ENCODE measurements around the gene NT5C3B. TPM values are rescaled to one million over a fixed set of nuclear protein-coding genes. Genes with fewer than 3 reads are reported as not detected.

NT5C3B gene
- total RNA-seq, 1 experiment from 2014 or later, result 120 TPM

- no peak for DNase-seq
- no peak overlapping the region; the same call in 1 of the 2 replicates for H3K27ac ChIP-seq
These were observed 25.1 kb downstream of the NT5C3B start for GRCh38 chr17:41810659-41811548.

DNA sequence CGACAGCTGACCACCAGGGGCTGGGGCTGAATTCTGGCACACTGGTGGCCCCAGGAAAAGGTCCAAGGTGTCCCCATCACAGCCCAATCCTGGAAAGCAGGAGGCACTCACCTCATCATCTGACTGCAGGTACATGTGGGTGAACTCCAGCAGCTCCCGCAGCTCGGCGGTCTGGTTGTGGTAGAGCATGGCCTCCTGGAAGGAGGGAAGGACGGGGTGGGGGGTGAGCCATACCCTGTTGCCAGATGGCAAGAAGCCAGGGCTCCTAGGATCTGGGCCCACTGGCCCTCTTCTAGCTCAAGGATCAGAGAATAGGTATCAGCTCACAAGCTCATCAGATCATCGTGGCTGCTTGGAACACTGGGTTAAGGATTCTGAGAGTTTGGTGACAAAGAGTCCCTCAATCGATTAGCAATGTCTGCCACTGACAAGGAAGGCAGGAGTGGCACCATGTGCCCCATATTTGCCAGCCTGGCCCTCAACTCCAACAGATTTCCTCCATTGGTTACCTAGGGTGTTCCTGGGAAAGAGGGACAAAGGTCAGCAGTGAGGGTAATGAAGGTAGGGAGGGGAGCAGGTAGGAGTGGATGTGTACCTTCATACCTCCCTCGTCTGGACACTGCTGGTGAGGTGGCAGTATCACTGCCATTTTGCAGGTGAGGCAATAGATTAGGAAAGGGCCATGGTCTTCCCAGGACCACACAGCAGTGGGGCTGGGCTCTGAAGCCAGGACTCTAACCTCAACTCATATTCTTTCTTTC is 29.2 kb downstream of the NT5C3B start:
- Histone ChIP-seq H3K36me3 (no peaks in the 10 kb centered on the region), H3K27ac (no peak overlapping the region), H3K27me3 (no peaks in the 10 kb centered on the region), H3K9me3 (replicated peaks) (no peaks in the 10 kb centered on the region), H3K4me1 (peaks cover 4% of the 10 kb centered on the region; the same call in 1 of the 2 replicates), H3K4me3 (no peak overlapping the region)
- no peak for DNase-seq

More at GRCh38 chr17:41810659-41811548, 25.1 kb downstream of the NT5C3B start:
- no peaks in the 10 kb centered on the region for H3K27me3 ChIP-seq
- H3K4me3 ChIP-seq, result peak overlapping the region; percentile 72
- 0 out of 2 replicates have a peak, but pooled peaks cover 3% of the 10 kb centered on the region for H3K36me3 ChIP-seq
- no peaks in the 10 kb centered on the region for H3K4me1 ChIP-seq
- no peaks in the 10 kb centered on the region for H3K9me3 ChIP-seq (replicated peaks)

DNA sequence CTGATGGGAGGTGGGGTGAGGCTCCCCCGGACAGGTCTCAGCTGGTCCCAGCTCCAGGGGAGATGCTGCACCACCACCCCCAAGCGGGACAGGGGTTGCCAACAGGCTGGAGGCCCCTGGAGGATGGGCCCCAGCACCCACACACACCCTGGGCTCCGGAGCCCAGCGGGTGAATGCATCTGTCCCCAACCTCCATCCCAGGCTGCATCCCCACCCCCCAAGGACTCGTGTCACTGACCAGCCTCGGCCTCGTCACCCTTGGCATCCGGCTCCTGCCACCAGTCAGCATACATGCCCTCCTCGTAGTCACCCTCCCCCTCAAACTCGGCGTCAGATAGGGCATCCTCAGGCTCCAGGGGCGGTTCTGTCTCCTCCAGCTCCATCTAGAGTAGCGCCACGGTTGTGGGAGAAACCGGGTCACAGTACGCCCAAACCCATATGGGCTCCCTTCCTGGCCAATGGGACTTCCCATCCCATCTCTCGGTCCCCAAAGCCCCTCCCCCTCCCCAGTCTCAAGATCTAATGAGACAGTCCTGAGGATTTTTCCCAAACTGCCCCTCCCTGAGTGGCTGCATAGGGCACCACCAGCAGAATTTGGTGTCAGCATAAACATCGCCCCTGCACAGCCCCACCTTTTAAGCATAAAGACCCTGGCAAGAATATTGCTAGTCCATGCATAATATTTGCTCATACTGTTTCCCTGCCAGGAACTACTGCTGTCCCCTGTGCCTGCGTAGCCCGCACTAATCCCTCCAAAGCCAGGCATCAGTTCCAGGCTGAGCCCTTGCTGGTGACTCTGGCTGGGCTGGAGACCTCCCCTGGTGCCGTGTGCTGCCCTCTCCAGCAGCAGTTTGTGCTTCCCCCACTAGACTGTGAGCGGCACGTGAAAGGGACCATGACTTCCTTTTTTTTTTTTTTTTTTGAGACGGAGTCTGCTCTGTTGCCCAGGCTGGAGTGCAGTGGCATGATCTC is 32.7 kb downstream of the NT5C3B start:
- Histone ChIP-seq H3K9me3 (replicated peaks) (no peaks in the 10 kb centered on the region), H3K27me3 (no peaks in the 10 kb centered on the region), H3K4me1 (peaks cover 13% of the 10 kb centered on the region), H3K36me3 (no peaks in the 10 kb centered on the region), H3K4me3 (no peak overlapping the region), H3K27ac (no peak overlapping the region)
- DNase-seq, result peak; percentile 54 to 64

DNA sequence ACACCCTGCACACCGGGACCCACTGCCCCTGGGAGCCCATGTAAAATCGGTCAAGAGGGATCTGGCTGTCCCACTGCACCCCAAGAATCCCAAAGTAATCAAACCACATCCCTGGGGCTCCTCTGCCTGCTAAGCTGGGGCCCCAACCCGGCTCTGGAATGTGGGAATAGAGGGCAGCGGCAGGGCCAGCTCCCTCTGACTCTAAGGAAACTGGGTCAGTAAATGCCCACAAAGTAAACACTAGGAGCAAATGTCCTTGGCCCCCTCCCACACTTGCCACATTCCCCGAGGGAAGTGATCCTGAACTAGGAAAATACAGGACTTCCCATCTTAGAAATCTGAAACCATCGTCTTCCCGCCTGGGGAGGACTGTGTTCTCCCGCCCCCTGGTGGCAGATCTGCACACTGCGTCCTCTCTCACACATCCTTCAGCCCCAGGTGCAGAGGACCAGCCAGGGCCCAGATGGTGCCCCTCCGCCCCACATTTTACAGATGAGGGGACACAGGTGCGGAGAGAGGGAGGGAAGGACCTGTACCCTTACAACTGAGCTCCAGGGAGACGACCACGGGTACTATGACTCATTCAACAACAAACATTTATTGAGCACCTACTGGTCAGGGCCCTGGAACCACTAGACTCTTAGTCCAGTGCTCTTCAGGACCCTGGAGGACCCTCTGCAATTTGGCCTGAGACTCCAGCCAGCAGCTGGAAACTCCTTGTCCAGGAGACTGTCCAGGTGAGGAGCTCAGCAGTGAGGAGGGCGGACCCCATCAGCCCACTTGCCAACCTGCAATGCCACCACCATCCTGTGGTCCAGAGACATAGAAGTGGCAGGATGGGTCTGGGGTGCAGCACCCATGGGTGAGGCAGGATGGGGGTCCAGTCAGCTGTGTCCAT is 34.4 kb downstream of the NT5C3B start:
- Histone ChIP-seq H3K36me3 (no peaks in the 10 kb centered on the region), H3K27me3 (no peaks in the 10 kb centered on the region), H3K4me3 (no peak overlapping the region), H3K4me1 (peaks cover 13% of the 10 kb centered on the region), H3K27ac (no peak overlapping the region), H3K9me3 (replicated peaks) (no peaks in the 10 kb centered on the region)
- DNase-seq, result peak; percentile 76 to 89

GRCh38 chr17:41800601-41801373 is 35.2 kb downstream of the NT5C3B start:
- DNase-seq, result no peak
- Histone ChIP-seq H3K4me3 (no peak overlapping the region), H3K9me3 (replicated peaks) (no peaks in the 10 kb centered on the region), H3K36me3 (no peaks in the 10 kb centered on the region), H3K4me1 (peaks cover 13% of the 10 kb centered on the region), H3K27ac (no peak overlapping the region), H3K27me3 (no peaks in the 10 kb centered on the region)

DNA sequence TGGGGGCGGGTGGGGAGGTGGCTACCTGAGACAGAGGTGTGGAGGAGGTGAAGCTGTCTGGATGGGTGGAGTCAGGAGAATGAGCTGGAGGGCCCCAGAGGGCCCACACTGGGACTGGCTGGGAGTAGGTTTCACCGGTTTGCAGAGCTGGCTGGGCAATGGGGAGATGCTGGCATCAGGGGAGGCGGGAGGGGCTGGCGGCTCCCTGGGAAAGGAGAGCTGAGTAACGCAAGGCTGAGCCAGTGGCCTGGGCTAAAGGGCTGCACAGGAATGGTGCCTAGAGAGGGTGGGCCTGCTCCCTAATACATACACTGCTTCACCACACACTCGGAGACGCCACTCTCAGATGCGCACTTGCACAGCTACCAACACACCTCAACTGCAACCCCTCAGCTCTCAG is 36.7 kb downstream of the NT5C3B start:
- H3K4me3 ChIP-seq, result no peak overlapping the region

DNA sequence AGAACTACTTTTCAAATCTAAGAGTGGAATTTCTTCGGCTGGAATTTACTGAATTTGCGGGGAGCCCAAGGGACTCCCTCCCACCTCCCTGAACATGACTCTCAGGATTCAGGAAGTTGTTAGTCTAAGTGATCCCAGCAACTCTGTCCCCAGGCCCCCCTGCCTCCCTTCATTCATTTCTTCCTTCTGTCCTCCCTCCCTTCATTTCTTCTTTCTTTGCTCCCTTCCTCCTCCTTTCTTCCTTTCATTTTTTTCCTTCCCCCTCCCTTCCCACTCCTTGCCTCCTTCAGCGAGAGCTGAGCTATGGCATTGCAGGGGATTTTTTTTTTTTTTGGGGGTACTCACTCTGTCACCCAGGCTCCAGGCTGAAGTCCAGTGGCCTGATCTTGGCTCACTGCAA is 38.7 kb downstream of the NT5C3B start:
- Histone ChIP-seq H3K4me3 (no peak overlapping the region), H3K9me3 (replicated peaks) (no peaks in the 10 kb centered on the region)
- no peak for DNase-seq

More for the DNA sequence above, 36.7 kb downstream of the NT5C3B start:
- no peaks in the 10 kb centered on the region for H3K9me3 ChIP-seq (replicated peaks)
- H3K4me1 ChIP-seq, result peaks cover 13% of the 10 kb centered on the region
- no peak for DNase-seq
- no peaks in the 10 kb centered on the region for H3K27me3 ChIP-seq
- H3K36me3 ChIP-seq, result no peaks in the 10 kb centered on the region
- no peak overlapping the region for H3K27ac ChIP-seq

GRCh38 chr17:41796121-41796895 is 39.7 kb downstream of the NT5C3B start:
- Histone ChIP-seq H3K27ac (no peak overlapping the region), H3K9me3 (replicated peaks) (no peaks in the 10 kb centered on the region), H3K27me3 (no peaks in the 10 kb centered on the region), H3K4me3 (no peak overlapping the region), H3K36me3 (no peaks in the 10 kb centered on the region), H3K4me1 (peaks cover 19% of the 10 kb centered on the region)
- no peak for DNase-seq

More for the DNA sequence above, 38.7 kb downstream of the NT5C3B start:
- Histone ChIP-seq H3K27me3 (no peaks in the 10 kb centered on the region), H3K4me1 (peaks cover 21% of the 10 kb centered on the region), H3K27ac (no peak overlapping the region), H3K36me3 (no peaks in the 10 kb centered on the region)

GRCh38 chr17:41794540-41794975 is 41.5 kb downstream of the NT5C3B start:
- Histone ChIP-seq H3K27me3 (no peaks in the 10 kb centered on the region), H3K9me3 (replicated peaks) (no peaks in the 10 kb centered on the region), H3K27ac (no peak overlapping the region), H3K4me3 (no peak overlapping the region), H3K36me3 (no peaks in the 10 kb centered on the region), H3K4me1 (peaks cover 12% of the 10 kb centered on the region)
- no peak for DNase-seq

DNA sequence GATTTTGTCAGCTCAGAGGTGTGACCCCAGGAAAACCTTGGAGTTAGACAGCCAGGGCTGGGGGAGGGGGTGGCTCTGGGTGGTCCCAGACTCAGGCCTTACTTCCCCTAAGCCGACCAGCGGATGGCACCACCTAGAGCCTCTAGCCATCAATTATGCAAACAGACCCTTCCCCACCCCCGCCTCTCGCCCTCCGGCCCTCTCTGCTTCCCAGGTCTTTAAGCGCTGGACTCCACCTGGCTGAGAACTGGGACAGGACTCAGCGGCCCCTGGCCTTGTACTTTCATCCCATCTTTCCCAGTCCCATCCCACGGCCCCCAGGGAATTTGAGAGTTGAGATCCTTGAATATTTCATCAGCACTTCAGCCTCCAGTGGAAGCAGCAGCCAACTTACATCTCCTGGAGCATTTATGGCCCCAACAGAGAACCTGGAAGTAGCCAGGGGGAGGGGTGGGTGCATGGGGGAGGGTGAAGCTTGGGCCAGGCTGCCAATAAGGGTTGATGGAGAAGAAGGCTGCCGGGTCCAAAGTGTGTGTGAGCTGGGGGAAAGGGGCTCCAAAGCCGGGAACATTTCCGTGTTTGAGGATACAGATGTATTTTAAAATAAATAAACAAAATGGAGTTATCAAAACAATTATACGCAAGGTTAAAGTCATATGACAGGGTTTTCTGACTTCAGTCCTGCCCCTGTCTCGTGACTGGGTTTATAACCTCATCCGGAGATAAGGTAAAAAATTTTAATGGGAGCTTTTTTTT is 42.1 kb downstream of the NT5C3B start:
- no peaks in the 10 kb centered on the region for H3K9me3 ChIP-seq (replicated peaks)
- peaks cover 12% of the 10 kb centered on the region for H3K4me1 ChIP-seq
- H3K4me3 ChIP-seq, result no peak overlapping the region
- no peaks in the 10 kb centered on the region for H3K27me3 ChIP-seq
- DNase-seq, result no peak
- H3K36me3 ChIP-seq, result no peaks in the 10 kb centered on the region
- no peak overlapping the region for H3K27ac ChIP-seq

DNA sequence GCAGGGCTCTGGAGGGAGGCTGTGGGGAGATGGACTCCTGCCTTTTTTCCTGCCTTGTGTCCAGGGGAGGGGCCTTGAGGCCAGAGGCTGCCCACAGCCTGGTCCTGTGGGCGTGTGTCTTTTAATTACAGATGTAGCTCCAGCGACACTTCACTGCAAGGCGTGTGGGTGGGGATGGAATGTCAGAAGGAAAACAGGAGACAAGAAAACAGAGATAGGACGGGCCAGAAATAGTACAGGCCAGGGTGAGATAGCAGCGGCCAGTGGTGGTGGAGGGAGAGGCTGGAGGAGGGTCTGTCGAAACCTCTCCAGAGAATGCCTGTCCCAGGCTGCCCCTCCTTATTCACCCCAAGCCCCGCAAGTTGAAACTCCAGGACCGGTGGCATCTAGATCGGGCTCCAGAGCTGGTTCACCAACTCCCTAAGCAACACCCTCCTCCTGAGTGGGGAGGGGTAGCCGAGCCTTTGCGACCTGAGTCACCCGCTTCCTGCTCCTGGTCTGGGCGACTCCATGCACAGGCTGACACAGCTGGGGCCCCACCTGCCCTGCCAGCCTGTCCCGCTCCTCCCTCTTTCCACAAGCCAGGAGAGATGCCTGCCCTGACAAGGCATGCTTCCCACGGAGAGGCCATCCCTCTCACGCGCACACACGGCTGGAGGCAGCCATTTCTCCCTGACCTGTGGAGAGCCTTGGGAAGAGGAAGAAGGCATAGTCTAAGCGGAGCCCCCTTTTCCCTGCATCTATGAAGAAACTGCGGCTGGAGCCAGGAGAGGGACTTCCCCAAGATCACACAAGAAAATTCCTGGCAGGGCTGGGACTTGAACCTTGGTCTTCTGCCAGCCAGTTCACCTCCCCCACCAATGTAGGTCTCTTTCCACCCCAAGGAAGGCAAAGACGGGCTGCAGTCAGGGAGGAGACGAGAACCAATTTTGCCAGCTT is 42.9 kb downstream of the NT5C3B start:
- H3K27me3 ChIP-seq, result no peaks in the 10 kb centered on the region
- no peaks in the 10 kb centered on the region for H3K36me3 ChIP-seq
- peak; percentile 49 to 51 for DNase-seq
- no peak overlapping the region for H3K27ac ChIP-seq
- peak overlapping the region; percentile 14 for H3K4me3 ChIP-seq
- no peaks in the 10 kb centered on the region for H3K9me3 ChIP-seq (replicated peaks)
- peaks cover 12% of the 10 kb centered on the region for H3K4me1 ChIP-seq
